ENCODE results near the gene TPPP3. TPM values are rescaled to one million over a fixed set of nuclear protein-coding genes. Genes with fewer than 3 reads are reported as not detected.

TPPP3 gene
- total RNA-seq, 1 donor from 2014 or later: 39.3 TPM

DNA sequence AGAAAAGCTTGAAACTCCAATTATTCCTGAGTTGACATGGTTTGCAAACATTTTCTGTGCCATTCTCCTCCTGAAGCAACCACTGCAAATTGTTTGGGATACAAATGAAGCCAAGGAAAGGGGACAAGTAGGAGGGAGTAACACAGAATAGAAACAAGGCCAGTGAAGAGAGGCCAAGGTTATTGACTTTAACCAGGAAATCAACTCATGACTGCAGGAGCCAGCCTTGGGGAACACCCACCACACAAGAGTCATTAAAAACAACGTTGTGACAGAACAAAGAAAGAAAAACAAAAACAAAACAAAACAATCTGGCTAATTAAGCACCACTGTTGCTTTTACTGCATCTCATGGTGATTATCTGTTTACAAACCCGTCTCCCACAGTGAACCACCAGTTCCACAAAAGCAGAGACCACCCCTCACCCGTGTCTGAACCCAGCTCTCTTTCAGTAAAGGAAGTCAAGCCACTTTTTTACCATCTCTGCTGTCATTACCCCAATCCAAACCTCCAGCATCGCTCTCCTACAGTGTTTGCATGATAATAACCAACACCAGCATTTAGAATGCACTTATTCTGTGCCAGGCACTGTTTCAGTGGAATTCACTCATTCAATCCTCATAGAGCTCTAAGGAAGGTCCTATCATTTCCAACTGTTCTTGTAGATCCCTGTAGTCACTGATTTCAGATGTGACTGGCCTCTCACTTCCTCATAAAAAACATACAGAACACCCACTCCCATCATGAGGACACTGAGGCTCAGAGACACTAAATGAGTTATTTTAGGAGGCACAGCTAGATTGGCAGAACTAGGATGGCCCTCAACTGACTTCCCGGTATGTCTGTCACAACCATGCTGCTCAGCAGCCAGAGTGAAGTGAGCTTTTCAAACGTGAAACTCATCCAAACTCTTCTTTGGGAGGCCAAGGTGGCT is 20.9 kb upstream of the TPPP3 start:
- Mint-ChIP-seq H3K27ac (no peak overlapping the region), H3K9me3 (no peaks in the 10 kb centered on the region), H3K36me3 (no peaks in the 10 kb centered on the region), H3K27me3 (no peaks in the 10 kb centered on the region), H3K4me1 (ENCODE audit: unreplicated experiment) (peaks cover 34% of the 10 kb centered on the region), H3K4me3 (peak overlapping the region; percentile 62)
- TF ChIP-seq CTCF (conservative IDR thresholded peaks at IDR 0.05): no peak
- no peak for DNase-seq (ENCODE audit: extremely low spot score, unreplicated experiment)

DNA sequence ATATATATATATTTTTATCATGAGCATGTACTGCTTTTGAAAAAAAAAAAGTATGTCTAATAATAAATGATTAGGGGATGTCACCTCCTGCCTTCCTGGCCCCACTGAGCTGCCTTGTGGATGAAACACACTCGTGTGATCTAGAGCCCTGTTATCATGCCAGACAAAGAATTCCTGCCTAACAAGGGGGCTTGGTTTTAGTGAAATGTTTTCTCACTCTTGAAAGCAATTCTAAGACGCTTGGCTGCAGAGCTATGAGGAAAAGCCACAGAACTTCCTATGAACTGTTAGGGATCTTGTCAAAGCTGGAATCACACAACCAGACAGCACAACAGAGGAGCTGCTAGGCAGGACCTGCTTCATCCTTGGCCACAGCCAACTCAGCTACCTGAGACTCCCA is 19.0 kb upstream of the TPPP3 start:
- Mint-ChIP-seq H3K36me3 (no peaks in the 10 kb centered on the region), H3K27me3 (no peaks in the 10 kb centered on the region), H3K4me3 (no peak overlapping the region), H3K27ac (peak overlapping the region; percentile 48), H3K9me3 (no peaks in the 10 kb centered on the region), H3K4me1 (ENCODE audit: unreplicated experiment) (peaks cover 34% of the 10 kb centered on the region)
- no peak for DNase-seq (ENCODE audit: extremely low spot score, unreplicated experiment)
- no peak for TF ChIP-seq CTCF (conservative IDR thresholded peaks at IDR 0.05)

DNA sequence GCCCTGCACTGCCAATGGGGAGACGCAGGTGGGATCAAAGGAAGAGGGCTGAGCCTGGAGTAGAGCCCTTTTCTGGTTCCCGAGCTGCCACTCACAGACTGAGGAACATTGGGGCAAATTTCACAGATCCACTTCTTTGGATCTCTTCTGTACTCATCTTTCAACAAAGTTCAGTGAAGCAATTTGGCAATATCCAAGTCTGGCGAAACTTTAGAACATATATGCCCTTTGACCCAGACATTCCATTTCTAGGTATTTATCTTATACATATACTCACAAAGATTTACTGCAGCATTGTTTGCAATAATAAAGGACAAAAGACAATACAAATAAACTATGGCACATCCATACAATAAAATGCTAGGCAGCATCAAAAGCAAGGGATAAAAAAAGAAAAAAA is 18.0 kb upstream of the TPPP3 start:
- H3K9me3 Mint-ChIP-seq: no peaks in the 10 kb centered on the region
- H3K36me3 Mint-ChIP-seq: no peaks in the 10 kb centered on the region
- H3K27ac Mint-ChIP-seq: no peak overlapping the region
- H3K4me1 Mint-ChIP-seq (ENCODE audit: unreplicated experiment): peaks cover 33% of the 10 kb centered on the region
- no peak for DNase-seq (ENCODE audit: extremely low spot score, unreplicated experiment)
- no peak overlapping the region for H3K4me3 Mint-ChIP-seq
- H3K27me3 Mint-ChIP-seq: no peaks in the 10 kb centered on the region
- TF ChIP-seq CTCF (conservative IDR thresholded peaks at IDR 0.05): no peak

GRCh38 chr16:67409631-67410030 is 16.3 kb upstream of the TPPP3 start:
- Mint-ChIP-seq H3K27me3 (no peaks in the 10 kb centered on the region), H3K36me3 (no peaks in the 10 kb centered on the region), H3K9me3 (no peaks in the 10 kb centered on the region), H3K4me1 (ENCODE audit: unreplicated experiment) (peaks cover 29% of the 10 kb centered on the region), H3K4me3 (no peak overlapping the region), H3K27ac (no peak overlapping the region)
- TF ChIP-seq CTCF (conservative IDR thresholded peaks at IDR 0.05): no peak
- no peak for DNase-seq (ENCODE audit: extremely low spot score, unreplicated experiment)

- H3K27ac Mint-ChIP-seq: peak overlapping the region; percentile 84
- H3K27me3 Mint-ChIP-seq: no peaks in the 10 kb centered on the region
- no peak for DNase-seq (ENCODE audit: extremely low spot score, unreplicated experiment)
- no peaks in the 10 kb centered on the region for H3K9me3 Mint-ChIP-seq
- H3K36me3 Mint-ChIP-seq: peaks cover 3% of the 10 kb centered on the region
- TF ChIP-seq CTCF (conservative IDR thresholded peaks at IDR 0.05): no peak
- H3K4me3 Mint-ChIP-seq: no peak overlapping the region
- H3K4me1 Mint-ChIP-seq (ENCODE audit: unreplicated experiment): peaks cover 30% of the 10 kb centered on the region
Measured at GRCh38 chr16:67407788-67408452, 14.6 kb upstream of the TPPP3 start.

All from type B pancreatic cell (in vitro differentiated cells).